Hepatocyte (in vitro differentiated cells): Measurements from ENCODE around the gene PCNX3. TPM values are rescaled to one million over a fixed set of nuclear protein-coding genes. Genes with fewer than 3 reads are reported as not detected.

Experiments used
- DNase-seq: peaks from one replicate; pipeline ENCODE4 v3.0.0-alpha.2; 2016; ENCODE audit warnings: low spot score
- H2AFZ ChIP-seq: fragments of 200-600 bp; sonication (generic); 2 replicates; pipeline ENCODE4 v1.6.0; 2016; ENCODE audit warnings: antibody characterized with exemption, mild to moderate bottlenecking
- H3K27ac ChIP-seq: fragments of 200-600 bp; sonication (generic); 2 replicates; pipeline ENCODE4 v1.5.1; 2016; ENCODE audit warnings: mild to moderate bottlenecking
- H3K27me3 ChIP-seq: fragments of 200-600 bp; sonication (generic); 2 replicates; pipeline ENCODE4 v1.6.1; 2016
- H3K36me3 ChIP-seq: fragments of 200-600 bp; sonication (generic); replicated peaks from 2 replicates; pipeline ENCODE4 v1.5.1; 2016; ENCODE audit warnings: low read depth; ENCODE audit not compliant: insufficient read depth
- H3K4me1 ChIP-seq: fragments of 200-600 bp; sonication (generic); 2 replicates; pipeline ENCODE4 v1.5.1; 2016; ENCODE audit warnings: mild to moderate bottlenecking, moderate library complexity; ENCODE audit not compliant: insufficient read depth
- H3K4me2 ChIP-seq: fragments of 200-600 bp; sonication (generic); 2 replicates; pipeline ENCODE4 v1.6.0; 2016
- H3K4me3 ChIP-seq: fragments of 200-600 bp; sonication (generic); 2 replicates; pipeline ENCODE4 v1.5.1; 2016; ENCODE audit warnings: mild to moderate bottlenecking
- H3K79me2 ChIP-seq: fragments of 200-600 bp; sonication (generic); 2 replicates; pipeline ENCODE4 v1.6.0; 2017; ENCODE audit warnings: mild to moderate bottlenecking
- H3K9me2 ChIP-seq: fragments of 200-600 bp; sonication (generic); replicated peaks from 2 replicates; pipeline ENCODE4 v1.6.0; 2017; ENCODE audit warnings: mild to moderate bottlenecking; ENCODE audit not compliant: insufficient read depth
- H3K9me3 ChIP-seq: fragments of 200-600 bp; sonication (generic); 2 replicates; pipeline ENCODE4 v1.5.1; 2016; ENCODE audit warnings: low read depth, mild to moderate bottlenecking
- H4K20me1 ChIP-seq: fragments of 200-600 bp; sonication (generic); 2 replicates; pipeline ENCODE4 v1.6.0; 2016; ENCODE audit warnings: mild to moderate bottlenecking; ENCODE audit not compliant: insufficient read depth, poor library complexity, severe bottlenecking
- EZH2 ChIP-seq: fragments of 200-600 bp; sonication (generic); IDR thresholded peaks from 2 replicates; pipeline ENCODE4 v1.6.1; 2016; ENCODE audit warnings: antibody characterized with exemption, mild to moderate bottlenecking, borderline replicate concordance
- EZH2phosphoT487 ChIP-seq: fragments of 200-600 bp; sonication (generic); IDR thresholded peaks from one replicate; pipeline ENCODE4 v1.6.1; 2018; ENCODE audit warnings: antibody characterized with exemption, mild to moderate bottlenecking, low read depth, moderate library complexity; ENCODE audit not compliant: unreplicated experiment, severe bottlenecking
- WGBS: methylation state at CpG from one replicate; pipeline ENCODE4 v1.1.6; 2016; ENCODE audit warnings: low lambda C conversion rate; ENCODE audit errors: missing lambda C conversion rate; 5-methylcytosine and 5-hydroxymethylcytosine counted together
- polyA plus RNA-seq: library from polyadenylated mRNA; unstranded; fragments of >200 nt; fragmentation: Nextera tagmentation; extraction: Ambion mirVana; gene quantifications from 2 replicates; pipeline ENCODE4 v1.2.1, GENCODE V29; 2016
- total RNA-seq: library from RNA; depleted of rRNA; stranded (reverse); fragments of >200 nt; gene quantifications from 2 replicates; pipeline ENCODE4 v1.2.3, GENCODE V29; 2014
- TF ChIP-seq, protein P1 (sequence below): fragments of 200-600 bp; sonication (generic); IDR thresholded peaks from 2 replicates; pipeline ENCODE4 v1.5.1; 2016; ENCODE audit warnings: antibody characterized with exemption, mild to moderate bottlenecking; ENCODE audit not compliant: poor library complexity

Gene PCNX3
- total and polyA plus RNA-seq, 2 experiments from 2014 or later, result 20.0 to 27.4 TPM

DNA sequence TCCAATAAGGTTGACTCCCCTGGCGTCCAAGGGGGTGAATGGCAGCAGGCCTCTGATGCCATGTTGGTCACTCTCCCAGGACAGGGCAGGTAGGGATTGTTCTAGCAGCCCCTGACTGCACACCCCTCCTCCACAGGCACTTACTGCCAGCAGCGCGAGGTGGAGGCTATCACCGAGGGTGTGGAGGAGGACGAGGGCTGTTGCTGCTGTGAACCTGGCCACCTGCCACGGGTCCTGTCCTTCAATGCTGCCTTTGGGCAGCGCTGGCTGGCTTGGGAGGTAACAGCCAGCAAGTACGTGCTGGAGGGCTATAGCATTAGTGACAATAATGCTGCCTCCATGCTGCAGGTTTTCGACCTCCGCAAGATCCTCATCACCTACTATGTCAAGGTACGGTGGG, 14.6 kb downstream of the PCNX3 start:
- Histone ChIP-seq H3K4me2 (no peak overlapping the region), H3K36me3 (no peaks in the 10 kb centered on the region), H3K79me2 (no peaks in the 10 kb centered on the region), H4K20me1 (no peaks in the 10 kb centered on the region), H3K9me2 (no peaks in the 10 kb centered on the region), H3K27ac (no peak overlapping the region), H3K9me3 (no peaks in the 10 kb centered on the region), H3K4me1 (no peaks in the 10 kb centered on the region), H3K4me3 (no peak overlapping the region), H2AFZ (no peak overlapping the region), H3K27me3 (no peaks in the 10 kb centered on the region)
- DNase-seq, result no peak
- WGBS, result 94% methylated on average over 10 of the region's 11 CpGs
- TF ChIP-seq, protein P1, sequence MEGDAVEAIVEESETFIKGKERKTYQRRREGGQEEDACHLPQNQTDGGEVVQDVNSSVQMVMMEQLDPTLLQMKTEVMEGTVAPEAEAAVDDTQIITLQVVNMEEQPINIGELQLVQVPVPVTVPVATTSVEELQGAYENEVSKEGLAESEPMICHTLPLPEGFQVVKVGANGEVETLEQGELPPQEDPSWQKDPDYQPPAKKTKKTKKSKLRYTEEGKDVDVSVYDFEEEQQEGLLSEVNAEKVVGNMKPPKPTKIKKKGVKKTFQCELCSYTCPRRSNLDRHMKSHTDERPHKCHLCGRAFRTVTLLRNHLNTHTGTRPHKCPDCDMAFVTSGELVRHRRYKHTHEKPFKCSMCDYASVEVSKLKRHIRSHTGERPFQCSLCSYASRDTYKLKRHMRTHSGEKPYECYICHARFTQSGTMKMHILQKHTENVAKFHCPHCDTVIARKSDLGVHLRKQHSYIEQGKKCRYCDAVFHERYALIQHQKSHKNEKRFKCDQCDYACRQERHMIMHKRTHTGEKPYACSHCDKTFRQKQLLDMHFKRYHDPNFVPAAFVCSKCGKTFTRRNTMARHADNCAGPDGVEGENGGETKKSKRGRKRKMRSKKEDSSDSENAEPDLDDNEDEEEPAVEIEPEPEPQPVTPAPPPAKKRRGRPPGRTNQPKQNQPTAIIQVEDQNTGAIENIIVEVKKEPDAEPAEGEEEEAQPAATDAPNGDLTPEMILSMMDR, result no peak
- TF ChIP-seq EZH2, result no peak

GRCh38 chr11:65633390-65634108, 18.0 kb downstream of the PCNX3 start:
- Histone ChIP-seq H2AFZ (no peak overlapping the region), H4K20me1 (no peaks in the 10 kb centered on the region), H3K4me3 (no peak overlapping the region), H3K27ac (no peak overlapping the region), H3K4me1 (no peaks in the 10 kb centered on the region), H3K9me2 (no peaks in the 10 kb centered on the region), H3K79me2 (no peaks in the 10 kb centered on the region), H3K27me3 (no peaks in the 10 kb centered on the region), H3K36me3 (no peaks in the 10 kb centered on the region), H3K9me3 (no peaks in the 10 kb centered on the region), H3K4me2 (no peak overlapping the region)
- WGBS, result 94% methylated on average over 20 of the region's 20 CpGs
- no peak for DNase-seq
- TF ChIP-seq EZH2phosphoT487 (no peak), EZH2 (no peak)
- TF ChIP-seq, protein P1, result no peak

DNA sequence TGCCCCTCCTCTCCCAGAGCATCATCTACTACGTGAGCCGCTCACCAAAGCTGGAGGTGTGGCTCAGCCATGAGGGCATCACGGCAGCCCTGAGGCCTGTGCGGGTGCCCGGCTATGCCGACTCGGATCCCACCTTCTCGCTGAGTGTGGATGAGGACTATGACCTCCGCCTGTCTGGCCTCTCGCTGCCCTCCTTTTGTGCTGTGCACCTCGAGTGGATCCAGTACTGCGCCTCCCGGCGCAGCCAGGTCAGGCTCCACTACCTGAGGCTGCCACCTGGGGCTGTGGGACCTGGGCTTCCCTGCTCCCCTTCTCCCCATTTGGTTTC, 18.5 kb downstream of the PCNX3 start:
- Histone ChIP-seq H3K4me3 (no peak overlapping the region), H3K27ac (no peak overlapping the region), H3K9me3 (no peaks in the 10 kb centered on the region), H2AFZ (no peak overlapping the region), H3K36me3 (no peaks in the 10 kb centered on the region), H3K4me2 (no peak overlapping the region), H4K20me1 (no peaks in the 10 kb centered on the region), H3K9me2 (no peaks in the 10 kb centered on the region), H3K4me1 (no peaks in the 10 kb centered on the region), H3K27me3 (no peaks in the 10 kb centered on the region), H3K79me2 (no peaks in the 10 kb centered on the region)
- TF ChIP-seq EZH2, result no peak
- TF ChIP-seq, protein P1, result no peak
- no peak for TF ChIP-seq EZH2phosphoT487
- no peak for DNase-seq
- WGBS, result 94% methylated on average over 14 of the region's 14 CpGs
